Thyroid gland (tissue), 4 donors: ENCODE measurements around the gene ACYP2.

Experiments
- POLR2A ChIP-seq, 2 donors: fragments of 450-650 bp; IDR thresholded peaks; one replicate each; pipeline ENCODE4 v1.6.1; 2017; ENCODE audit warnings: antibody characterized with exemption in 2 of 2, mild to moderate bottlenecking in 2 of 2, moderate library complexity in 1 of 2
- TF ChIP-seq, protein P1 (sequence below), 6 experiments: fragments of 200-600 bp in 3 of 6; fragments of 450-650 bp in 3 of 6; sonication (generic) in 3 of 6; IDR thresholded peaks; one replicate each; pipeline ENCODE4 v1.5.1; 2016 to 2019; ENCODE audit warnings: antibody characterized with exemption in 6 of 6, mild to moderate bottlenecking in 2 of 6, inconsistent platforms in 1 of 6, moderate library complexity in 1 of 6

DNA sequence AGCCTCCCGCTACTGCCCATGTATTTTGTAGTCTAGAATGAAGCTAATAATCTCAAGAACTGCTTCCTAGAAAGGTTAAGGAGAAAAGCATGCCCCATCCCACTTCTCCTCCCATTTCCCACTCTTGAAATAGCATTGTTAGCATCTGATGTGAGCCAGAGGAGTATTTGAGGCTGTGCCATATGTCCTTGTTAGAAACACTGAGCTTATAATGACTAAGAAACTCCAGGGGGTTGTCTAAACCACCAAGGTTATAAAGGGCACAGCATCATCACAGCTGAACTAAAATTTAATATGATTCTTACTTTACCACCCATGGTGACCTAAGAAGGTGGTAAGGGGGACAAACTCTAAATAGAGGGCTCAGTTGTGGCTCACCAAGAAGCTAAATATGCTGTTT lies 124.0 kb downstream of the ACYP2 start:
- TF ChIP-seq, protein P1, sequence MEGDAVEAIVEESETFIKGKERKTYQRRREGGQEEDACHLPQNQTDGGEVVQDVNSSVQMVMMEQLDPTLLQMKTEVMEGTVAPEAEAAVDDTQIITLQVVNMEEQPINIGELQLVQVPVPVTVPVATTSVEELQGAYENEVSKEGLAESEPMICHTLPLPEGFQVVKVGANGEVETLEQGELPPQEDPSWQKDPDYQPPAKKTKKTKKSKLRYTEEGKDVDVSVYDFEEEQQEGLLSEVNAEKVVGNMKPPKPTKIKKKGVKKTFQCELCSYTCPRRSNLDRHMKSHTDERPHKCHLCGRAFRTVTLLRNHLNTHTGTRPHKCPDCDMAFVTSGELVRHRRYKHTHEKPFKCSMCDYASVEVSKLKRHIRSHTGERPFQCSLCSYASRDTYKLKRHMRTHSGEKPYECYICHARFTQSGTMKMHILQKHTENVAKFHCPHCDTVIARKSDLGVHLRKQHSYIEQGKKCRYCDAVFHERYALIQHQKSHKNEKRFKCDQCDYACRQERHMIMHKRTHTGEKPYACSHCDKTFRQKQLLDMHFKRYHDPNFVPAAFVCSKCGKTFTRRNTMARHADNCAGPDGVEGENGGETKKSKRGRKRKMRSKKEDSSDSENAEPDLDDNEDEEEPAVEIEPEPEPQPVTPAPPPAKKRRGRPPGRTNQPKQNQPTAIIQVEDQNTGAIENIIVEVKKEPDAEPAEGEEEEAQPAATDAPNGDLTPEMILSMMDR (IDR thresholded peaks at IDR 0.05): no peak
- no peak for TF ChIP-seq POLR2A (IDR thresholded peaks at IDR 0.05)
